ENCODE results near the gene SNTG2.

Gene SNTG2

GRCh38 chr2:1097101-1097500 lies 146.5 kb downstream of the SNTG2 start:
- Histone ChIP-seq H3K14ac (ENCODE audit: low read length) (no peak overlapping the region), H2AK5ac (ENCODE audit: low read depth, low read length) (no peak overlapping the region), H3K4me3 (ENCODE audit: low read length in 2 of 2) (no peak overlapping the region), H4K8ac (ENCODE audit: low read depth, low read length) (no peak overlapping the region), H4K91ac (ENCODE audit: low read depth, low read length, poor library complexity) (no peak overlapping the region), H2BK12ac (ENCODE audit: low read length) (no peak overlapping the region), H3K9me3 (replicated peaks in 1 of 2; ENCODE audit: control insufficient read depth in 2 of 2, insufficient read depth in 1 of 2, low read depth in 1 of 2, low read length in 2 of 2) (peaks cover 0 to 5% of the 10 kb centered on the region in 2 donors), H3K27me3 (ENCODE audit: control insufficient read depth in 3 of 3, insufficient read depth in 3 of 3, low read depth in 1 of 3, low read length in 3 of 3) (no peaks in the 10 kb centered on the region), H3K4me2 (ENCODE audit: insufficient read depth, low read length, poor library complexity, severe bottlenecking) (no peak overlapping the region), H3K36me3 (replicated peaks in 1 of 2; ENCODE audit: control insufficient read depth in 2 of 2, insufficient read depth in 2 of 2, low read length in 2 of 2) (no peaks in the 10 kb centered on the region), H3K18ac (ENCODE audit: low read length) (peak overlapping the region; percentile 85), H3K9ac (ENCODE audit: low read depth, low read length, poor library complexity) (no peak overlapping the region), H2BK5ac (ENCODE audit: low read length) (no peak overlapping the region), H3K4ac (ENCODE audit: low read length) (no peak overlapping the region), H2BK120ac (ENCODE audit: low read depth, low read length) (no peak overlapping the region), H3K27ac (replicated peaks; ENCODE audit: low read length) (peak overlapping the region; percentile 70), H2AFZ (ENCODE audit: low read length) (no peak overlapping the region), H3K79me1 (ENCODE audit: low read depth, low read length) (no peaks in the 10 kb centered on the region), H3K4me1 (ENCODE audit: control insufficient read depth in 2 of 2, insufficient read depth in 1 of 2, low read depth in 1 of 2, low read length in 2 of 2) (peaks cover 0 to 15% of the 10 kb centered on the region in 2 donors), H2BK15ac (ENCODE audit: low read length) (no peak overlapping the region), H3K23ac (ENCODE audit: low read depth, low read length, poor library complexity) (no peak overlapping the region)
- no peak for DNase-seq (ENCODE audit: low spot score)
- no CpG with 5 or more reads among the region's 8 CpGs for WGBS, 2 donors (ENCODE audit: extremely low coverage in 2 of 2, insufficient read length in 2 of 2, insufficient replicate concordance in 1 of 2)

GRCh38 chr2:1099418-1099817 lies 148.8 kb downstream of the SNTG2 start:
- Histone ChIP-seq H2AFZ (ENCODE audit: low read length) (no peak overlapping the region), H3K4ac (ENCODE audit: low read length) (no peak overlapping the region), H3K27ac (replicated peaks; ENCODE audit: low read length) (no peak overlapping the region), H3K9ac (ENCODE audit: low read depth, low read length, poor library complexity) (no peak overlapping the region), H3K18ac (ENCODE audit: low read length) (peak overlapping the region; percentile 77), H3K36me3 (replicated peaks in 1 of 2; ENCODE audit: control insufficient read depth in 2 of 2, insufficient read depth in 2 of 2, low read length in 2 of 2) (no peaks in the 10 kb centered on the region), H2BK5ac (ENCODE audit: low read length) (no peak overlapping the region), H3K14ac (ENCODE audit: low read length) (no peak overlapping the region), H3K4me2 (ENCODE audit: insufficient read depth, low read length, poor library complexity, severe bottlenecking) (no peak overlapping the region), H3K79me1 (ENCODE audit: low read depth, low read length) (no peaks in the 10 kb centered on the region), H3K4me3 (ENCODE audit: low read length in 2 of 2) (peak overlapping the region in 1 of 2 donors; percentile 67), H2AK5ac (ENCODE audit: low read depth, low read length) (peak overlapping the region; percentile 48), H3K27me3 (ENCODE audit: control insufficient read depth in 3 of 3, insufficient read depth in 3 of 3, low read depth in 1 of 3, low read length in 3 of 3) (no peaks in the 10 kb centered on the region), H3K23ac (ENCODE audit: low read depth, low read length, poor library complexity) (no peak overlapping the region), H2BK120ac (ENCODE audit: low read depth, low read length) (no peak overlapping the region), H4K91ac (ENCODE audit: low read depth, low read length, poor library complexity) (no peak overlapping the region), H3K4me1 (ENCODE audit: control insufficient read depth in 2 of 2, insufficient read depth in 1 of 2, low read depth in 1 of 2, low read length in 2 of 2) (peaks cover 0 to 18% of the 10 kb centered on the region in 2 donors), H2BK15ac (ENCODE audit: low read length) (peak overlapping the region; percentile 10), H2BK12ac (ENCODE audit: low read length) (peak overlapping the region; percentile 2), H3K9me3 (replicated peaks in 1 of 2; ENCODE audit: control insufficient read depth in 2 of 2, insufficient read depth in 1 of 2, low read depth in 1 of 2, low read length in 2 of 2) (peaks cover 0 to 3% of the 10 kb centered on the region in 2 donors), H4K8ac (ENCODE audit: low read depth, low read length) (no peak overlapping the region)
- no CpG with 5 or more reads among the region's 2 CpGs for WGBS, 2 donors (ENCODE audit: extremely low coverage in 2 of 2, insufficient read length in 2 of 2, insufficient replicate concordance in 1 of 2)
- no peak for DNase-seq (ENCODE audit: low spot score)

- H3K27ac ChIP-seq (replicated peaks; ENCODE audit: low read length): no peak overlapping the region
- H2AK5ac ChIP-seq (ENCODE audit: low read depth, low read length): peak overlapping the region; percentile 22
- no peak overlapping the region for H3K4me2 ChIP-seq (ENCODE audit: insufficient read depth, low read length, poor library complexity, severe bottlenecking)
- H3K4me1 ChIP-seq (ENCODE audit: control insufficient read depth in 2 of 2, insufficient read depth in 1 of 2, low read depth in 1 of 2, low read length in 2 of 2): peaks cover 0 to 17% of the 10 kb centered on the region in 2 donors
- H3K14ac ChIP-seq (ENCODE audit: low read length): no peak overlapping the region
- peak overlapping the region; percentile 80 for H3K18ac ChIP-seq (ENCODE audit: low read length)
- no peak overlapping the region for H4K8ac ChIP-seq (ENCODE audit: low read depth, low read length)
- no peak overlapping the region for H2BK12ac ChIP-seq (ENCODE audit: low read length)
- no peak overlapping the region for H3K4ac ChIP-seq (ENCODE audit: low read length)
- no peak overlapping the region for H4K91ac ChIP-seq (ENCODE audit: low read depth, low read length, poor library complexity)
- peak overlapping the region; percentile 56 for H2BK120ac ChIP-seq (ENCODE audit: low read depth, low read length)
- peak overlapping the region; percentile 47 for H2BK15ac ChIP-seq (ENCODE audit: low read length)
- H3K36me3 ChIP-seq (replicated peaks in 1 of 2; ENCODE audit: control insufficient read depth in 2 of 2, insufficient read depth in 2 of 2, low read length in 2 of 2): no peaks in the 10 kb centered on the region
- H3K9ac ChIP-seq (ENCODE audit: low read depth, low read length, poor library complexity): no peak overlapping the region
- no peak for DNase-seq (ENCODE audit: low spot score)
- H3K4me3 ChIP-seq (ENCODE audit: low read length in 2 of 2): no peak overlapping the region
- H3K9me3 ChIP-seq (replicated peaks in 1 of 2; ENCODE audit: control insufficient read depth in 2 of 2, insufficient read depth in 1 of 2, low read depth in 1 of 2, low read length in 2 of 2): peaks cover 0 to 3% of the 10 kb centered on the region in 2 donors
- no peak overlapping the region for H2BK5ac ChIP-seq (ENCODE audit: low read length)
- WGBS, 2 donors (ENCODE audit: extremely low coverage in 2 of 2, insufficient read length in 2 of 2, insufficient replicate concordance in 1 of 2): no CpG with 5 or more reads among the region's 10 CpGs
- no peaks in the 10 kb centered on the region for H3K79me1 ChIP-seq (ENCODE audit: low read depth, low read length)
- no peak overlapping the region for H3K23ac ChIP-seq (ENCODE audit: low read depth, low read length, poor library complexity)
- H3K27me3 ChIP-seq (ENCODE audit: control insufficient read depth in 3 of 3, insufficient read depth in 3 of 3, low read depth in 1 of 3, low read length in 3 of 3): no peaks in the 10 kb centered on the region
- no peak overlapping the region for H2AFZ ChIP-seq (ENCODE audit: low read length)
Measured at GRCh38 chr2:1101011-1101782, 150.5 kb downstream of the SNTG2 start.

- peak overlapping the region; percentile 15 for H2BK15ac ChIP-seq (ENCODE audit: low read length)
- H2BK12ac ChIP-seq (ENCODE audit: low read length): peak overlapping the region; percentile 25
- H3K9me3 ChIP-seq (replicated peaks in 1 of 2; ENCODE audit: control insufficient read depth in 2 of 2, insufficient read depth in 1 of 2, low read depth in 1 of 2, low read length in 2 of 2): peaks cover 0 to 3% of the 10 kb centered on the region in 2 donors
- no peak overlapping the region for H4K91ac ChIP-seq (ENCODE audit: low read depth, low read length, poor library complexity)
- no peaks in the 10 kb centered on the region for H3K79me1 ChIP-seq (ENCODE audit: low read depth, low read length)
- H2BK5ac ChIP-seq (ENCODE audit: low read length): no peak overlapping the region
- no peak overlapping the region for H3K4ac ChIP-seq (ENCODE audit: low read length)
- H3K9ac ChIP-seq (ENCODE audit: low read depth, low read length, poor library complexity): no peak overlapping the region
- peak overlapping the region; percentile 5 for H2BK120ac ChIP-seq (ENCODE audit: low read depth, low read length)
- no peaks in the 10 kb centered on the region for H3K36me3 ChIP-seq (replicated peaks in 1 of 2; ENCODE audit: control insufficient read depth in 2 of 2, insufficient read depth in 2 of 2, low read length in 2 of 2)
- no peak overlapping the region for H3K27ac ChIP-seq (replicated peaks; ENCODE audit: low read length)
- no CpG with 5 or more reads among the region's 16 CpGs for WGBS, 2 donors (ENCODE audit: extremely low coverage in 2 of 2, insufficient read length in 2 of 2, insufficient replicate concordance in 1 of 2)
- no peak overlapping the region for H2AFZ ChIP-seq (ENCODE audit: low read length)
- no peak for DNase-seq (ENCODE audit: low spot score)
- H3K4me2 ChIP-seq (ENCODE audit: insufficient read depth, low read length, poor library complexity, severe bottlenecking): no peak overlapping the region
- no peak overlapping the region for H3K14ac ChIP-seq (ENCODE audit: low read length)
- no peak overlapping the region for H4K8ac ChIP-seq (ENCODE audit: low read depth, low read length)
- H2AK5ac ChIP-seq (ENCODE audit: low read depth, low read length): peak overlapping the region; percentile 92
- H3K23ac ChIP-seq (ENCODE audit: low read depth, low read length, poor library complexity): no peak overlapping the region
- peaks cover 0 to 12% of the 10 kb centered on the region in 2 donors for H3K4me1 ChIP-seq (ENCODE audit: control insufficient read depth in 2 of 2, insufficient read depth in 1 of 2, low read depth in 1 of 2, low read length in 2 of 2)
- no peaks in the 10 kb centered on the region for H3K27me3 ChIP-seq (ENCODE audit: control insufficient read depth in 3 of 3, insufficient read depth in 3 of 3, low read depth in 1 of 3, low read length in 3 of 3)
- H3K4me3 ChIP-seq (ENCODE audit: low read length in 2 of 2): no peak overlapping the region
- H3K18ac ChIP-seq (ENCODE audit: low read length): peak overlapping the region; percentile 59
Measured at GRCh38 chr2:1101982-1102590, 151.4 kb downstream of the SNTG2 start.
